HEK293T (cell line): ENCODE results near the gene GRM5.

Experiments
- ARNT ChIP-seq: fragments of 450-650 bp; IDR thresholded peaks from 2 replicates; pipeline ENCODE4 v1.6.1; 2017; ENCODE audit warnings: mild to moderate bottlenecking
- BHLHE40 ChIP-seq: fragments of 450-650 bp; IDR thresholded peaks from 2 replicates; pipeline ENCODE4 v1.6.1; 2016; ENCODE audit warnings: mild to moderate bottlenecking, moderate library complexity, borderline replicate concordance
- CTBP1 ChIP-seq: fragments of 450-650 bp; IDR thresholded peaks from 2 replicates; pipeline ENCODE4 v1.6.1; 2016; ENCODE audit warnings: borderline replicate concordance
- ELF4 ChIP-seq: fragments of 450-650 bp; IDR thresholded peaks from 2 replicates; pipeline ENCODE4 v1.6.1; 2017; ENCODE audit warnings: antibody characterized with exemption
- FOXA1 ChIP-seq: fragments of 450-650 bp; IDR thresholded peaks from 2 replicates; pipeline ENCODE4 v1.6.1; 2016; ENCODE audit warnings: mild to moderate bottlenecking
- FOXK2 ChIP-seq: fragments of 450-650 bp; IDR thresholded peaks from 2 replicates; pipeline ENCODE4 v1.6.1; 2016; ENCODE audit warnings: mild to moderate bottlenecking
- FOXM1 ChIP-seq: fragments of 450-650 bp; IDR thresholded peaks from 2 replicates; pipeline ENCODE4 v1.6.1; 2017; ENCODE audit warnings: mild to moderate bottlenecking, borderline replicate concordance
- L3MBTL2 ChIP-seq: fragments of 450-650 bp; conservative IDR thresholded peaks from 2 replicates; pipeline ENCODE4 v1.6.1; 2016; ENCODE audit warnings: mild to moderate bottlenecking
- PKNOX1 ChIP-seq: fragments of 450-650 bp; IDR thresholded peaks from 2 replicates; pipeline ENCODE4 v1.6.1; 2016
- SP1 ChIP-seq: fragments of 450-650 bp; IDR thresholded peaks from 2 replicates; pipeline ENCODE4 v1.6.1; 2017
- SUZ12 ChIP-seq: fragments of 450-650 bp; IDR thresholded peaks from 2 replicates; pipeline ENCODE4 v1.6.1; 2016; ENCODE audit warnings: mild to moderate bottlenecking
- TARDBP ChIP-seq: fragments of 450-650 bp; IDR thresholded peaks from 2 replicates; pipeline ENCODE4 v1.6.1; 2016
- ZNF384 ChIP-seq: fragments of 450-650 bp; IDR thresholded peaks from 2 replicates; pipeline ENCODE4 v1.6.1; 2016

GRCh38 chr11:88618327-88619070, 447.3 kb downstream of the GRM5 start:
- TF ChIP-seq SP1: no peak
- TF ChIP-seq BHLHE40: no peak
- TF ChIP-seq ELF4: no peak
- TF ChIP-seq FOXA1: no peak
- TF ChIP-seq CTBP1: no peak
- no peak for TF ChIP-seq FOXM1
- no peak for TF ChIP-seq PKNOX1
- TF ChIP-seq ARNT: no peak
- TF ChIP-seq L3MBTL2: no peak
- no peak for TF ChIP-seq FOXK2
- no peak for TF ChIP-seq SUZ12
- TF ChIP-seq ZNF384: no peak
- TF ChIP-seq TARDBP: no peak
